ENCODE data around the gene NPC1L1.

DNA sequence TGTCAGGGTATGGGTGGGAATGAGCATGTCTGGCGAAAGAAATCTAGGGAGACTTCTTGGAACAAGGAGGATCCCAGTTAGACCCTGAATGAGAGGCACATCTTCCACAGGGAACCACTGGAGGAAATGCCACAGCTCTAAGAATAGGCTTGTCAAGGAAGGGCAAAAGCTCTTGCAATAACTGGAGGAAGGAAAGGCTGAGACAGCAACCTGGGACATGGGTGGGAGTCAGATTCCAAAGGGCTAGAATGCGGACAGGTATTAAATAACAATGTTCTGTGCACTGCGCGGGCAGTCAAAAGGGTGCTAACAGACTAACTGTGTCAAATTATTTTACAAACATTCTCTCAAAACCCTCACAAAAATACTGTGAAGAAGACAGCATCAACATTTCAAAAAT, 55.1 kb downstream of the NPC1L1 start:
- TF ChIP-seq EZH2 (IDR thresholded peaks at IDR 0.05) (no peak), RAD21 (IDR thresholded peaks at IDR 0.05; ENCODE audit: low read depth) (no peak), POLR2A (IDR thresholded peaks at IDR 0.05; ENCODE audit: borderline replicate concordance, extremely low read depth, insufficient read depth, insufficient read length) (no peak), EZH2phosphoT487 (IDR thresholded peaks at IDR 0.05; ENCODE audit: borderline replicate concordance) (no peak), EGR1 (IDR thresholded peaks at IDR 0.05; ENCODE audit: low read depth) (no peak), ZNF274 (IDR thresholded peaks at IDR 0.05; ENCODE audit: low read depth, low read length) (no peak), POLR2AphosphoS5 (IDR thresholded peaks at IDR 0.05; ENCODE audit: low read depth, low read length) (no peak)
- TF ChIP-seq, protein P1, sequence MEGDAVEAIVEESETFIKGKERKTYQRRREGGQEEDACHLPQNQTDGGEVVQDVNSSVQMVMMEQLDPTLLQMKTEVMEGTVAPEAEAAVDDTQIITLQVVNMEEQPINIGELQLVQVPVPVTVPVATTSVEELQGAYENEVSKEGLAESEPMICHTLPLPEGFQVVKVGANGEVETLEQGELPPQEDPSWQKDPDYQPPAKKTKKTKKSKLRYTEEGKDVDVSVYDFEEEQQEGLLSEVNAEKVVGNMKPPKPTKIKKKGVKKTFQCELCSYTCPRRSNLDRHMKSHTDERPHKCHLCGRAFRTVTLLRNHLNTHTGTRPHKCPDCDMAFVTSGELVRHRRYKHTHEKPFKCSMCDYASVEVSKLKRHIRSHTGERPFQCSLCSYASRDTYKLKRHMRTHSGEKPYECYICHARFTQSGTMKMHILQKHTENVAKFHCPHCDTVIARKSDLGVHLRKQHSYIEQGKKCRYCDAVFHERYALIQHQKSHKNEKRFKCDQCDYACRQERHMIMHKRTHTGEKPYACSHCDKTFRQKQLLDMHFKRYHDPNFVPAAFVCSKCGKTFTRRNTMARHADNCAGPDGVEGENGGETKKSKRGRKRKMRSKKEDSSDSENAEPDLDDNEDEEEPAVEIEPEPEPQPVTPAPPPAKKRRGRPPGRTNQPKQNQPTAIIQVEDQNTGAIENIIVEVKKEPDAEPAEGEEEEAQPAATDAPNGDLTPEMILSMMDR (IDR thresholded peaks at IDR 0.05 in 2 of 3, conservative IDR thresholded peaks at IDR 0.05 in 1 of 3; ENCODE audit: borderline replicate concordance in 1 of 3, insufficient read depth in 1 of 3, low read depth in 2 of 3, low read length in 2 of 3), result no peak
- TF ChIP-seq, protein P2, sequence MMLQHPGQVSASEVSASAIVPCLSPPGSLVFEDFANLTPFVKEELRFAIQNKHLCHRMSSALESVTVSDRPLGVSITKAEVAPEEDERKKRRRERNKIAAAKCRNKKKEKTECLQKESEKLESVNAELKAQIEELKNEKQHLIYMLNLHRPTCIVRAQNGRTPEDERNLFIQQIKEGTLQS (IDR thresholded peaks at IDR 0.05), result no peak
- TF ChIP-seq, protein P3, sequence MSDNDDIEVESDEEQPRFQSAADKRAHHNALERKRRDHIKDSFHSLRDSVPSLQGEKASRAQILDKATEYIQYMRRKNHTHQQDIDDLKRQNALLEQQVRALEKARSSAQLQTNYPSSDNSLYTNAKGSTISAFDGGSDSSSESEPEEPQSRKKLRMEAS (IDR thresholded peaks at IDR 0.05), result no peak

Measured in HCT116 (cell line).